Measurements from ENCODE around the gene MS4A2.
"Not testable (repeated sequence)": the region's sequence is repeated elsewhere in the genome, so short reads cannot be mapped to it uniquely, and the experiment has no call there.

Gene MS4A2

DNA sequence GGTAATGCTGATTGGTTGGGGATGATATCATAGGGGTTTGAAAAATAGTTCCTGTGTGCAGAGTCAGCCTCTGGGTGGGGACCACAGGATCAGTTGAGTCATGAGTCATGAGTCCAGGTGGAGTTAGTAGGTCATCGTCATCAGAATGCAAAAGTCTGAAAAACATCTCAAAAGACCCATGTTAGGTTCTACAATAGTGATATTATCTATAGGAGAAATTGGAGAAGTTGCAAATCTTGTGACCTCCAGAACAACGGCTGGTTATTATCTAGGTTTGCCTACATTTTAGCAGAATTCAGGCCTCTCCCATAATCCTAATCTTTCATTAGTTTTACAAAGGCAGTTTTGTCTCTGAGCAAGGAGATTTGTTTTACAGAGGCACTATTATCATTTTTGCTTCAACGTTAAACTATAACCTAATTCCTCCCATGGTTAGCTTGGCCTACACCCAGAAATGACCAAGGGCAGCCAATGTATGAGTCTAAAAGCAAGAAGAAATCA, 38.9 kb downstream of the MS4A2 start:
- no peaks in the 10 kb centered on the region for H3K36me3 ChIP-seq (ENCODE audit: low read length)

DNA sequence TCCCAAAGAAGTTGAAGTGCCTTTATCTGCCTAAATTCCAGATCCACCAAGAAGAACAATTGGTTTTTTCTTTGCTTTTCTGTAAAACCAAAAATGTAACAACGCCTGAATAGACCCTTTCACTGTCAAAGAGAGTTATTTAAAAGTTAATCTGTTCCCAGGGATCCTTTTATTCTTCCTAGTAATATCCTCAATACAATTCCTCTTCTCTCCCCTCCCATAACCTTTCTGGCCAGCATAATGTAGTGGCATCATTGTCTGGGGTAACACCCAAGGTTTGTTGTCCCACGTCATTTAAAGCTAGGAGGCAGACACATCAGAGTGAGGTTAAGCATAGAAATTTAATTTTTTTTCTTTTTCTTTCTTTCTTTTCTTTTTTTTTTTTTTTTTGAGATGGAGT, 39.9 kb downstream of the MS4A2 start:
- Histone ChIP-seq H3K27me3 (ENCODE audit: low read length) (no peaks in the 10 kb centered on the region), H3K9ac (ENCODE audit: low read length) (no peak overlapping the region), H2AFZ (ENCODE audit: low read depth, low read length, severe bottlenecking) (no peak overlapping the region), H3K36me3 (ENCODE audit: low read length) (no peaks in the 10 kb centered on the region), H3K9me2 (replicated peaks; ENCODE audit: insufficient read depth, low read length) (no peaks in the 10 kb centered on the region), H3F3A (ENCODE audit: insufficient read depth) (no peaks in the 10 kb centered on the region), H3K27ac (ENCODE audit: low read depth, low read length) (no peak overlapping the region), H3K4me3 (ENCODE audit: insufficient read depth, low read length, poor library complexity, severe bottlenecking) (no peak overlapping the region), H3K9me3 (ENCODE audit: insufficient read depth, low read length) (no peaks in the 10 kb centered on the region), H4K20me1 (ENCODE audit: low read depth, low read length) (no peaks in the 10 kb centered on the region), H3K79me2 (ENCODE audit: insufficient read depth, low read length) (no peaks in the 10 kb centered on the region), H3K4me2 (ENCODE audit: low read depth, low read length, poor library complexity, severe bottlenecking) (no peak overlapping the region)
- TF ChIP-seq, protein P1, sequence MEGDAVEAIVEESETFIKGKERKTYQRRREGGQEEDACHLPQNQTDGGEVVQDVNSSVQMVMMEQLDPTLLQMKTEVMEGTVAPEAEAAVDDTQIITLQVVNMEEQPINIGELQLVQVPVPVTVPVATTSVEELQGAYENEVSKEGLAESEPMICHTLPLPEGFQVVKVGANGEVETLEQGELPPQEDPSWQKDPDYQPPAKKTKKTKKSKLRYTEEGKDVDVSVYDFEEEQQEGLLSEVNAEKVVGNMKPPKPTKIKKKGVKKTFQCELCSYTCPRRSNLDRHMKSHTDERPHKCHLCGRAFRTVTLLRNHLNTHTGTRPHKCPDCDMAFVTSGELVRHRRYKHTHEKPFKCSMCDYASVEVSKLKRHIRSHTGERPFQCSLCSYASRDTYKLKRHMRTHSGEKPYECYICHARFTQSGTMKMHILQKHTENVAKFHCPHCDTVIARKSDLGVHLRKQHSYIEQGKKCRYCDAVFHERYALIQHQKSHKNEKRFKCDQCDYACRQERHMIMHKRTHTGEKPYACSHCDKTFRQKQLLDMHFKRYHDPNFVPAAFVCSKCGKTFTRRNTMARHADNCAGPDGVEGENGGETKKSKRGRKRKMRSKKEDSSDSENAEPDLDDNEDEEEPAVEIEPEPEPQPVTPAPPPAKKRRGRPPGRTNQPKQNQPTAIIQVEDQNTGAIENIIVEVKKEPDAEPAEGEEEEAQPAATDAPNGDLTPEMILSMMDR (IDR thresholded peaks at IDR 0.05; ENCODE audit: insufficient read depth, low read length, poor library complexity, severe bottlenecking): no peak
- TF ChIP-seq EZH2phosphoT487 (conservative IDR thresholded peaks at IDR 0.05; ENCODE audit: low read length): no peak

More for the DNA sequence above, 38.9 kb downstream of the MS4A2 start:
- no peak overlapping the region for H3K27ac ChIP-seq (ENCODE audit: low read depth, low read length)
- H3K4me3 ChIP-seq (ENCODE audit: insufficient read depth, low read length, poor library complexity, severe bottlenecking): no peak overlapping the region
- no peak for TF ChIP-seq EZH2phosphoT487 (conservative IDR thresholded peaks at IDR 0.05; ENCODE audit: low read length)
- TF ChIP-seq, protein P1 (IDR thresholded peaks at IDR 0.05; ENCODE audit: insufficient read depth, low read length, poor library complexity, severe bottlenecking): no peak
- H4K20me1 ChIP-seq (ENCODE audit: low read depth, low read length): no peaks in the 10 kb centered on the region
- no peak overlapping the region for H3K9ac ChIP-seq (ENCODE audit: low read length)
- H3K4me2 ChIP-seq (ENCODE audit: low read depth, low read length, poor library complexity, severe bottlenecking): no peak overlapping the region
- no peak overlapping the region for H2AFZ ChIP-seq (ENCODE audit: low read depth, low read length, severe bottlenecking)
- H3K27me3 ChIP-seq (ENCODE audit: low read length): no peaks in the 10 kb centered on the region
- H3K79me2 ChIP-seq (ENCODE audit: insufficient read depth, low read length): no peaks in the 10 kb centered on the region
- no peaks in the 10 kb centered on the region for H3K9me3 ChIP-seq (ENCODE audit: insufficient read depth, low read length)
- H3F3A ChIP-seq (ENCODE audit: insufficient read depth): no peaks in the 10 kb centered on the region
- no peaks in the 10 kb centered on the region for H3K9me2 ChIP-seq (replicated peaks; ENCODE audit: insufficient read depth, low read length)

DNA sequence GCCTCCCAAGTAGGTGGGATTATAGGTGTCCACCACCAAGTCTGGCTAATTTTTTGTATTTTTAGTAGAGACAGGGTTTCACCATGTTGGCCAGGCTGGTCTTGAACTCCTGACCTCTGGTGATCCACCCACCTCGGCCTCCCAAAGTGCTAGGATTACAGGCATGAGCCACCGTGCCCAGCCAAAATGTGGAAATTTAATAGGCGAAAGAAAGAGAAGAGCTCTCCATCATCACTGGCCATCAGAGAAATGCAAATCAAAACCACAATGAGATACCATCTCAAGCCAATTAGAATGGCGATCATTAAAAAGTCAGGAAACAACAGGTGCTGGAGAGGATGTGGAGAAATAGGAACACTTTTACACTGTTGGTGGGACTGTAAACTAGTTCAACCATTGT, 40.4 kb downstream of the MS4A2 start:
- not testable (repeated sequence) for H2AFZ ChIP-seq (ENCODE audit: low read depth, low read length, severe bottlenecking); H3K36me3 ChIP-seq (ENCODE audit: low read length); H3K9me2 ChIP-seq (replicated peaks; ENCODE audit: insufficient read depth, low read length); H3K9ac ChIP-seq (ENCODE audit: low read length); H3K27ac ChIP-seq (ENCODE audit: low read depth, low read length); H3K4me3 ChIP-seq (ENCODE audit: insufficient read depth, low read length, poor library complexity, severe bottlenecking); H3K27me3 ChIP-seq (ENCODE audit: low read length); H3K9me3 ChIP-seq (ENCODE audit: insufficient read depth, low read length); H3K4me2 ChIP-seq (ENCODE audit: low read depth, low read length, poor library complexity, severe bottlenecking); H3F3A ChIP-seq (ENCODE audit: insufficient read depth); H4K20me1 ChIP-seq (ENCODE audit: low read depth, low read length); H3K79me2 ChIP-seq (ENCODE audit: insufficient read depth, low read length)

DNA sequence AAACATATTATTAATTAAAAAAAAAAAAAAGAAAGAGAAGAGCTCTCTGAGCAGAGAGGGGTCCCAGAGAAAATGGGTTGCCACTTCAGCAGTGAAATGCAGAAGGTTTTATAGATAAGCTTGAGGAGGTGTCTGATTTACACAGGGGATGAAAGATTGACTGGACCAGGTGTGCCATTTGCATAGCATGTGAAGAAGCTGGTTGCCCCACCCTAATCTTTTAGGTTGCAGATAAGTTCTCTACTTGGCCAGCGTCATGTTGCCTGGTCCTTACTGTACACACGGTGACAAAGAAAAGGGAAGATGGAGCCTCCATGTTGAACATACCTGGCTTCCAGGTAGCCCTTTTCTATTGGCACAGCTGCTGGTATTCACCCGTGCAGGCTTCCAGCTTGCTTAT, 41.4 kb downstream of the MS4A2 start:
- no peaks in the 10 kb centered on the region for H3F3A ChIP-seq (ENCODE audit: insufficient read depth)
- H3K9me3 ChIP-seq (ENCODE audit: insufficient read depth, low read length): no peaks in the 10 kb centered on the region

More for the DNA sequence above, 41.4 kb downstream of the MS4A2 start:
- Histone ChIP-seq H3K36me3 (ENCODE audit: low read length) (no peaks in the 10 kb centered on the region), H3K79me2 (ENCODE audit: insufficient read depth, low read length) (no peaks in the 10 kb centered on the region), H3K4me3 (ENCODE audit: insufficient read depth, low read length, poor library complexity, severe bottlenecking) (no peak overlapping the region), H3K9me2 (replicated peaks; ENCODE audit: insufficient read depth, low read length) (no peaks in the 10 kb centered on the region), H3K9ac (ENCODE audit: low read length) (no peak overlapping the region), H3K27ac (ENCODE audit: low read depth, low read length) (no peak overlapping the region), H3K4me2 (ENCODE audit: low read depth, low read length, poor library complexity, severe bottlenecking) (no peak overlapping the region), H4K20me1 (ENCODE audit: low read depth, low read length) (no peaks in the 10 kb centered on the region), H2AFZ (ENCODE audit: low read depth, low read length, severe bottlenecking) (no peak overlapping the region), H3K27me3 (ENCODE audit: low read length) (no peaks in the 10 kb centered on the region)
- no peak for TF ChIP-seq EZH2phosphoT487 (conservative IDR thresholded peaks at IDR 0.05; ENCODE audit: low read length)
- TF ChIP-seq, protein P1 (IDR thresholded peaks at IDR 0.05; ENCODE audit: insufficient read depth, low read length, poor library complexity, severe bottlenecking): no peak
